HL-60/S4 treated with phorbol 12-myristate 13-acetate at 8.2 ng/mL for 4 days and 3 days (cell line): ENCODE results near the gene PLPPR4.

Experiments
- in situ Hi-C: fragments of 300-500 bp; cut with MboI; formaldehyde crosslinking; loops from 2 replicates; pipeline ENCODE4 v1.15.0; 2022; ENCODE audit warnings: low sequenced_read_pairs

The PLPPR4 gene

GRCh38 chr1:99334991-99335390 is 70.7 kb downstream of the PLPPR4 start:
- in situ Hi-C loops, result no loop called here

- in situ Hi-C loops, result no loop called here
Observed at GRCh38 chr1:99347041-99347684, 82.9 kb downstream of the PLPPR4 start.

- in situ Hi-C loops, result no loop called here
Observed at GRCh38 chr1:99348397-99349132, 84.3 kb downstream of the PLPPR4 start.

GRCh38 chr1:99352821-99353220 is 88.5 kb downstream of the PLPPR4 start:
- in situ Hi-C loops, result no loop called here

GRCh38 chr1:99358770-99359169 is 94.5 kb downstream of the PLPPR4 start:
- in situ Hi-C loops, result no loop called here
